HL-60/S4 (cell line): ENCODE data around the gene SLC24A3.

Experiments used
- in situ Hi-C: fragments of 300-500 bp; cut with MboI; formaldehyde crosslinking; loops from 2 replicates; pipeline ENCODE4 v1.14.3; 2022; ENCODE audit warnings: low sequenced_read_pairs

The SLC24A3 gene

GRCh38 chr20:19693508-19693907 lies 481.1 kb downstream of the SLC24A3 start:
- in situ Hi-C loops: no loop called here

- in situ Hi-C loops: no loop called here
Measured at GRCh38 chr20:19695081-19695480, 482.6 kb downstream of the SLC24A3 start.

- in situ Hi-C loops: no loop called here
Measured at GRCh38 chr20:19696620-19697019, 484.2 kb downstream of the SLC24A3 start.

GRCh38 chr20:19697415-19697814 lies 485.0 kb downstream of the SLC24A3 start:
- in situ Hi-C loops: no loop called here

- in situ Hi-C loops: no loop called here
Measured at GRCh38 chr20:19699180-19699971, 486.9 kb downstream of the SLC24A3 start.

- in situ Hi-C loops: no loop called here
Measured at GRCh38 chr20:19701429-19701828, 489.0 kb downstream of the SLC24A3 start.

GRCh38 chr20:19706463-19706862 lies 494.0 kb downstream of the SLC24A3 start:
- in situ Hi-C loops: no loop called here

GRCh38 chr20:19709635-19710335 lies 497.3 kb downstream of the SLC24A3 start:
- in situ Hi-C loops: no loop called here

GRCh38 chr20:19710336-19711120 lies 498.1 kb downstream of the SLC24A3 start:
- in situ Hi-C loops: no loop called here

GRCh38 chr20:19711126-19711525 lies 498.7 kb downstream of the SLC24A3 start:
- in situ Hi-C loops: no loop called here

GRCh38 chr20:19712721-19713260 lies 500.3 kb downstream of the SLC24A3 start:
- in situ Hi-C loops: no loop called here

- in situ Hi-C loops: no loop called here
Measured at GRCh38 chr20:19713822-19714578, 501.6 kb downstream of the SLC24A3 start.

GRCh38 chr20:19714579-19714840 lies 502.1 kb downstream of the SLC24A3 start:
- in situ Hi-C loops: no loop called here

- in situ Hi-C loops: no loop called here
Measured at GRCh38 chr20:19715986-19716385, 503.5 kb downstream of the SLC24A3 start.

GRCh38 chr20:19718880-19719279 lies 506.4 kb downstream of the SLC24A3 start:
- in situ Hi-C loops: no loop called here

- in situ Hi-C loops: no loop called here
Measured at GRCh38 chr20:19720991-19721390, 508.5 kb downstream of the SLC24A3 start.

GRCh38 chr20:19723051-19723450 lies 510.6 kb downstream of the SLC24A3 start:
- in situ Hi-C loops: no loop called here

GRCh38 chr20:19723813-19724430 lies 511.5 kb downstream of the SLC24A3 start:
- in situ Hi-C loops: no loop called here

- in situ Hi-C loops: no loop called here
Measured at GRCh38 chr20:19725373-19725772, 512.9 kb downstream of the SLC24A3 start.

GRCh38 chr20:19725814-19726525 lies 513.5 kb downstream of the SLC24A3 start:
- in situ Hi-C loops: no loop called here
